GM12872 (cell line): ENCODE measurements around the gene XKR7.

Source experiments
- TF ChIP-seq, protein P1 (sequence below): IDR thresholded peaks from 3 replicates; pipeline ENCODE4 v1.5.1; 2011; ENCODE audit warnings: low read depth, mild to moderate bottlenecking, low read length, moderate library complexity; ENCODE audit not compliant: insufficient read depth

The XKR7 gene

DNA sequence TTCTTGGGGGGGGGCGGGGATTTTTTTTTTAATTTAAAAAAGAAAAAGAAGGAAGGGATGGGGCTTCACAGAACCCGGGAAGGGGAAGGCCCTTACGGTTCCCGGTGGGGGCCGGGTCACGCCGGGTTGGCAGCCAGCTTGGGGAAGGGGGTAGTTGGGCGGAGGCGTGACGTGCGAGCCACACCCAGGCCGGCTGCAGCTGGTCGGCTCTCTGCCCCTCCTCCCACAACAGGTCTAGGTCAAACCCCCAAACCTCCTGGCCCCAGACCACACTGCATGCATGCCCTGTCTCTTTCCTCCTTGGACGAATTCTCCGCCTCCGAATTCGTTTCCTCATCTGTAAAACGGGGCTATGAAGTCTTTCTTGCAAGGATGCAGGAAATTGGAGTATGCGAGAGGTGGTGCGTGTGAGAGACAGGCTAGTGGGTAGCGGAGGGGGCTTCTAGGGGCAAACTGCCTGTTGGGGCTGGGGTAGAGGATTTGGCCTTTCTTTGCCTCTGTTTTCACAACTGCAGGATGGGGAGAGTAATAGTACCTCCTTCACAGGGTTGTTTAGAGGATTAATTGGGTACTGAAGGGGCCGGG lies 84.9 kb downstream of the XKR7 start:
- TF ChIP-seq, protein P1, sequence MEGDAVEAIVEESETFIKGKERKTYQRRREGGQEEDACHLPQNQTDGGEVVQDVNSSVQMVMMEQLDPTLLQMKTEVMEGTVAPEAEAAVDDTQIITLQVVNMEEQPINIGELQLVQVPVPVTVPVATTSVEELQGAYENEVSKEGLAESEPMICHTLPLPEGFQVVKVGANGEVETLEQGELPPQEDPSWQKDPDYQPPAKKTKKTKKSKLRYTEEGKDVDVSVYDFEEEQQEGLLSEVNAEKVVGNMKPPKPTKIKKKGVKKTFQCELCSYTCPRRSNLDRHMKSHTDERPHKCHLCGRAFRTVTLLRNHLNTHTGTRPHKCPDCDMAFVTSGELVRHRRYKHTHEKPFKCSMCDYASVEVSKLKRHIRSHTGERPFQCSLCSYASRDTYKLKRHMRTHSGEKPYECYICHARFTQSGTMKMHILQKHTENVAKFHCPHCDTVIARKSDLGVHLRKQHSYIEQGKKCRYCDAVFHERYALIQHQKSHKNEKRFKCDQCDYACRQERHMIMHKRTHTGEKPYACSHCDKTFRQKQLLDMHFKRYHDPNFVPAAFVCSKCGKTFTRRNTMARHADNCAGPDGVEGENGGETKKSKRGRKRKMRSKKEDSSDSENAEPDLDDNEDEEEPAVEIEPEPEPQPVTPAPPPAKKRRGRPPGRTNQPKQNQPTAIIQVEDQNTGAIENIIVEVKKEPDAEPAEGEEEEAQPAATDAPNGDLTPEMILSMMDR = no peak
